DOHH2 (cell line): ENCODE measurements around the gene HDDC3.
"Not testable (repeated sequence)": the region's sequence is repeated elsewhere in the genome, so short reads cannot be mapped to it uniquely, and the experiment has no call there.

Experiments
- H3F3A ChIP-seq: fragments of 200-600 bp; sonication (generic), shearing (Covaris generic); 2 replicates; pipeline ENCODE4 v1.6.0; 2016; ENCODE audit warnings: antibody characterized with exemption, mild to moderate bottlenecking; ENCODE audit not compliant: control insufficient read depth, insufficient read depth
- H3K27ac ChIP-seq: fragments of 200-600 bp; sonication (generic); 2 replicates; pipeline ENCODE4 v1.5.1; 2014; ENCODE audit warnings: low read depth, mild to moderate bottlenecking, low read length, moderate library complexity
- H3K27me3 ChIP-seq: fragments of 200-600 bp; sonication (generic); 2 replicates; pipeline ENCODE4 v1.6.1; 2014; ENCODE audit warnings: mild to moderate bottlenecking, low read length, mixed read lengths; ENCODE audit not compliant: control insufficient read depth
- H3K36me3 ChIP-seq: fragments of 200-600 bp; sonication (generic); 2 replicates; pipeline ENCODE4 v1.6.1; 2014; ENCODE audit warnings: mild to moderate bottlenecking, low read length, moderate library complexity, mixed read lengths; ENCODE audit not compliant: control insufficient read depth
- H3K4me1 ChIP-seq: fragments of 200-600 bp; sonication (generic); 2 replicates; pipeline ENCODE4 v1.6.1; 2014; ENCODE audit warnings: mild to moderate bottlenecking, low read length, mixed read lengths; ENCODE audit not compliant: control insufficient read depth
- H3K4me2 ChIP-seq: fragments of 200-600 bp; sonication (generic); 2 replicates; pipeline ENCODE4 v1.6.0; 2014; ENCODE audit warnings: mild to moderate bottlenecking, low read length, moderate library complexity
- H3K4me3 ChIP-seq: fragments of 200-600 bp; sonication (generic); 2 replicates; pipeline ENCODE4 v1.5.1; 2014; ENCODE audit warnings: mild to moderate bottlenecking, low read length, mixed read lengths
- H3K79me2 ChIP-seq: fragments of 200-600 bp; sonication (generic); 2 replicates; pipeline ENCODE4 v1.6.1; 2014; ENCODE audit warnings: mild to moderate bottlenecking, low read length, mixed read lengths; ENCODE audit not compliant: control insufficient read depth
- H3K9me2 ChIP-seq: fragments of 200-600 bp; sonication (generic); replicated peaks from 2 replicates; pipeline ENCODE4 v1.6.1; 2014; ENCODE audit warnings: mild to moderate bottlenecking, low read length, mixed read lengths; ENCODE audit not compliant: control insufficient read depth
- H3K9me3 ChIP-seq: fragments of 200-600 bp; sonication (generic); 2 replicates; pipeline ENCODE4 v1.6.1; 2014; ENCODE audit warnings: antibody characterized with exemption, low read length, mixed read lengths; ENCODE audit not compliant: control insufficient read depth, insufficient read depth
- H4K20me1 ChIP-seq: fragments of 200-600 bp; sonication (generic); 2 replicates; pipeline ENCODE4 v1.6.0; 2014; ENCODE audit warnings: low read depth, mild to moderate bottlenecking, antibody characterized with exemption, low read length, moderate library complexity; ENCODE audit not compliant: control insufficient read depth, insufficient read depth
- CTCF ChIP-seq: fragments of 200-600 bp; sonication (generic); IDR thresholded peaks from one replicate; pipeline ENCODE4 v1.5.1; 2014; ENCODE audit warnings: antibody characterized with exemption, mild to moderate bottlenecking, low read depth, low read length; ENCODE audit not compliant: poor library complexity, severe bottlenecking
- EZH2phosphoT487 ChIP-seq: fragments of 200-600 bp; sonication (generic); IDR thresholded peaks from 2 replicates; pipeline ENCODE4 v1.6.1; 2017; ENCODE audit warnings: borderline replicate concordance, mild to moderate bottlenecking, antibody characterized with exemption, low read length, moderate library complexity, mixed read lengths

HDDC3 gene

GRCh38 chr15:90931575-90931827 lies 848 bp downstream of the HDDC3 start:
- H3K4me1 ChIP-seq, result peaks cover 61% of the 10 kb centered on the region
- TF ChIP-seq EZH2phosphoT487 (no peak), CTCF (no peak)

GRCh38 chr15:90930861-90931574 lies 1.3 kb downstream of the HDDC3 start:
- Histone ChIP-seq H3K4me3 (peak overlapping the region; percentile 98), H3K27ac (peak overlapping the region; percentile 91), H3K36me3 (peaks cover 22% of the 10 kb centered on the region), H3K27me3 (no peaks in the 10 kb centered on the region), H3F3A (peaks cover 13% of the 10 kb centered on the region), H3K4me2 (peak overlapping the region; percentile 97), H4K20me1 (no peaks in the 10 kb centered on the region), H3K9me3 (no peaks in the 10 kb centered on the region), H3K4me1 (peaks cover 56% of the 10 kb centered on the region), H3K79me2 (peaks cover 37% of the 10 kb centered on the region), H3K9me2 (no peaks in the 10 kb centered on the region)
- TF ChIP-seq CTCF (no peak), EZH2phosphoT487 (no peak)

More at GRCh38 chr15:90931575-90931827, 848 bp downstream of the HDDC3 start:
- Histone ChIP-seq H3K9me2 (no peaks in the 10 kb centered on the region), H3K79me2 (peaks cover 42% of the 10 kb centered on the region), H3K27ac (peak overlapping the region; percentile 91), H3K4me3 (peak overlapping the region; percentile 98), H3K9me3 (no peaks in the 10 kb centered on the region), H3K36me3 (peaks cover 27% of the 10 kb centered on the region), H4K20me1 (0 out of 2 replicates have a peak, but pooled peaks cover 5% of the 10 kb centered on the region), H3K27me3 (no peaks in the 10 kb centered on the region), H3F3A (peaks cover 13% of the 10 kb centered on the region), H3K4me2 (peak overlapping the region; percentile 97)

- Histone ChIP-seq H3K79me2 (peaks cover 30% of the 10 kb centered on the region), H3K9me3 (no peaks in the 10 kb centered on the region), H3K4me3 (peak overlapping the region; percentile 98), H3K27me3 (no peaks in the 10 kb centered on the region), H3K9me2 (no peaks in the 10 kb centered on the region), H3K36me3 (peaks cover 15% of the 10 kb centered on the region), H4K20me1 (no peaks in the 10 kb centered on the region), H3K27ac (peak overlapping the region; percentile 91), H3K4me2 (peak overlapping the region; percentile 97), H3F3A (peaks cover 19% of the 10 kb centered on the region), H3K4me1 (peaks cover 46% of the 10 kb centered on the region)
- TF ChIP-seq CTCF (no peak), EZH2phosphoT487 (no peak)
Measured at GRCh38 chr15:90929246-90930019, 2.9 kb downstream of the HDDC3 start.

GRCh38 chr15:90928106-90928505 lies 4.2 kb downstream of the HDDC3 start:
- Histone ChIP-seq H3F3A (peaks cover 22% of the 10 kb centered on the region), H3K27ac (0 out of 2 replicates have a peak overlapping the region, but pooled peaks have one; percentile 13), H3K4me1 (peaks cover 33% of the 10 kb centered on the region), H3K4me3 (peak overlapping the region; percentile 98; the same call in 1 of the 2 replicates), H3K4me2 (peak overlapping the region; percentile 97), H3K79me2 (peaks cover 30% of the 10 kb centered on the region), H3K36me3 (peaks cover 15% of the 10 kb centered on the region)
- H4K20me1 ChIP-seq, H3K27me3 ChIP-seq, H3K9me2 ChIP-seq, H3K9me3 ChIP-seq: not testable (repeated sequence)

- H3F3A ChIP-seq, result peaks cover 22% of the 10 kb centered on the region
- H3K27me3 ChIP-seq, H4K20me1 ChIP-seq, H3K9me3 ChIP-seq, H3K4me3 ChIP-seq, H3K9me2 ChIP-seq, H3K4me2 ChIP-seq, H3K27ac ChIP-seq: not testable (repeated sequence)
- H3K36me3 ChIP-seq, result peaks cover 16% of the 10 kb centered on the region
- H3K4me1 ChIP-seq, result peaks cover 26% of the 10 kb centered on the region
- H3K79me2 ChIP-seq, result peaks cover 25% of the 10 kb centered on the region
Measured at GRCh38 chr15:90926766-90927165, 5.6 kb downstream of the HDDC3 start.
